Measurements from ENCODE around the gene ADD3.
A peak's percentile ranks its signal among the peaks of the same experiment; 100 is the strongest.

ADD3 gene

GRCh38 chr10:110002801-110003523 is 4.8 kb upstream of the ADD3 start:
- H3K9me3 ChIP-seq (ENCODE audit: severe bottlenecking) = no peaks in the 10 kb centered on the region
- no peaks in the 10 kb centered on the region; the same call in 1 of the 2 replicates for H3K36me3 ChIP-seq
- no peak for DNase-seq
- no peak overlapping the region for H3K4me3 ChIP-seq (ENCODE audit: low read depth, low read length)
- no peak overlapping the region for H3K27ac ChIP-seq
- no peak for TF ChIP-seq CTCF (IDR thresholded peaks at IDR 0.05; ENCODE audit: low read depth, low read length)
- no peaks in the 10 kb centered on the region for H3K27me3 ChIP-seq (ENCODE audit: insufficient read depth, low read depth, severe bottlenecking)

- Histone ChIP-seq H3K4me3 (ENCODE audit: low read depth, low read length) (no peak overlapping the region), H3K36me3 (peaks cover 4% of the 10 kb centered on the region), H3K9me3 (ENCODE audit: severe bottlenecking) (no peaks in the 10 kb centered on the region), H3K27ac (no peak overlapping the region), H3K27me3 (ENCODE audit: insufficient read depth, low read depth, severe bottlenecking) (no peaks in the 10 kb centered on the region)
- DNase-seq = no peak
- TF ChIP-seq CTCF (IDR thresholded peaks at IDR 0.05; ENCODE audit: low read depth, low read length) = no peak
Measured at GRCh38 chr10:110003524-110003885, 4.3 kb upstream of the ADD3 start.

- Histone ChIP-seq H3K27me3 (ENCODE audit: insufficient read depth, low read depth, severe bottlenecking) (no peaks in the 10 kb centered on the region), H3K27ac (no peak overlapping the region), H3K4me3 (ENCODE audit: low read depth, low read length) (peak overlapping the region; percentile 29), H3K36me3 (peaks cover 7% of the 10 kb centered on the region), H3K9me3 (ENCODE audit: severe bottlenecking) (no peaks in the 10 kb centered on the region)
- peak; percentile 48 for DNase-seq
- TF ChIP-seq CTCF (IDR thresholded peaks at IDR 0.05; ENCODE audit: low read depth, low read length) = no peak
Measured at GRCh38 chr10:110005719-110006118, 2.1 kb upstream of the ADD3 start.

GRCh38 chr10:110006358-110007160 is 1.2 kb upstream of the ADD3 start:
- Histone ChIP-seq H3K4me3 (ENCODE audit: low read depth, low read length) (peak overlapping the region; percentile 69), H3K27me3 (ENCODE audit: insufficient read depth, low read depth, severe bottlenecking) (no peaks in the 10 kb centered on the region), H3K27ac (peak overlapping the region; percentile 97), H3K9me3 (ENCODE audit: severe bottlenecking) (no peaks in the 10 kb centered on the region), H3K36me3 (peaks cover 7% of the 10 kb centered on the region)
- DNase-seq = no peak
- no peak for TF ChIP-seq CTCF (IDR thresholded peaks at IDR 0.05; ENCODE audit: low read depth, low read length)

- H3K27ac ChIP-seq = peak overlapping the region; percentile 97
- no peaks in the 10 kb centered on the region for H3K27me3 ChIP-seq (ENCODE audit: insufficient read depth, low read depth, severe bottlenecking)
- no peaks in the 10 kb centered on the region for H3K9me3 ChIP-seq (ENCODE audit: severe bottlenecking)
- no peak for TF ChIP-seq CTCF (IDR thresholded peaks at IDR 0.05; ENCODE audit: low read depth, low read length)
- H3K36me3 ChIP-seq = peaks cover 10% of the 10 kb centered on the region
- peak overlapping the region; percentile 69 for H3K4me3 ChIP-seq (ENCODE audit: low read depth, low read length)
- DNase-seq = no peak
Measured at GRCh38 chr10:110007161-110007700, 553 bp upstream of the ADD3 start.
